Stimulated activated CD8-positive, alpha-beta memory T cell treated with anti-CD3 and anti-CD28 coated beads, Interleukin-12 subunit alpha, Interleukin-12 subunit beta, amount 100 ng/mL, for 24 hours (primary cell): ENCODE measurements around the gene TMC7.
"Not testable (repeated sequence)": the region's sequence is repeated elsewhere in the genome, so short reads cannot be mapped to it uniquely, and the experiment has no call there.

Source experiments
- DNase-seq: peaks from one replicate; pipeline ENCODE4 v3.0.0-alpha.2; 2020; ENCODE audit errors: extremely low read depth

Gene TMC7

DNA sequence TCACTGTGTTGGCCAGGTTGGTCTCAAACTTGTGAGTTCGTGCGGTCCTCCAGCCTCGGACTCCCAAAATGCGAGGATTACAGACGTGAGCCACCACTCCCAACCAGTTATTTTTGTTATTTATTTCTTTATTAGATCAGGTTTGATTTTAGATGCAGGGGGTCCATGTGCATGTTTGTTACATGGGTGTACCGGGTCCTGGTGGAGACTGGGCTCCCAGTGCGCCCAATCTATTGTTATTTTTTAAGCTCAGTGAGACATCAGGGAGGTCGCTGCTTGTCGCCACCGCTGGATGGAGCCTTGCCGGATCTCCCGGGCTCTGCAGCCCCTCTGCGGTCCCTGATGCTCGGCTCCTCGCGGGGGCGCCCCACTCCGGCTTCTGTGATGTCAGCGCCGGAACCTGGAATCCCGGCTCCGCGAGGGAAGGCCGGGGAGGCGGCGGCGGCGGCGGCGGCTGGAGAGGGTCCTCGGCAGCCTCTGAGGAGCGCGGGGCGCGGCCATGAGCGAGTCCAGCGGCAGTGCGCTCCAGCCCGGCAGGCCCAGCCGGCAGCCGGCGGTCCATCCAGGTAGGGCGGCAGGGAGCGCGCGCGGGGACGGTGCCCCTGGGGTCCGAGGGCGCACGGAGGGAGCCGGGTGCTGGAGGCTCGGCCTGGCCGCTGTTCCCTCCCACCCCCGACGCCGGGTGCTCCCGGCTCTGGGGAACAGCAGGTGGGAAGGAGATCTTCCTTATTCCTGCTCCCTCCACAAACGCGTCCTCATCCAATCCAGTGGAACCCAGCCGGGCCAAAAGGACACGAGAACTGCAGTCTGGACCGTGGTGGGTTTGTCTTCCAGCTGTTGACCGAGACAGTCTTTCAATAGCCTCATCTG is at the start of gene TMC7:
Gene TMC7 (plus strand): TSS at position 370 of the 870 bp plus-strand sequence. CDS start 130 bp downstream, at position 500.
- DNase-seq, result peak; percentile 5

DNA sequence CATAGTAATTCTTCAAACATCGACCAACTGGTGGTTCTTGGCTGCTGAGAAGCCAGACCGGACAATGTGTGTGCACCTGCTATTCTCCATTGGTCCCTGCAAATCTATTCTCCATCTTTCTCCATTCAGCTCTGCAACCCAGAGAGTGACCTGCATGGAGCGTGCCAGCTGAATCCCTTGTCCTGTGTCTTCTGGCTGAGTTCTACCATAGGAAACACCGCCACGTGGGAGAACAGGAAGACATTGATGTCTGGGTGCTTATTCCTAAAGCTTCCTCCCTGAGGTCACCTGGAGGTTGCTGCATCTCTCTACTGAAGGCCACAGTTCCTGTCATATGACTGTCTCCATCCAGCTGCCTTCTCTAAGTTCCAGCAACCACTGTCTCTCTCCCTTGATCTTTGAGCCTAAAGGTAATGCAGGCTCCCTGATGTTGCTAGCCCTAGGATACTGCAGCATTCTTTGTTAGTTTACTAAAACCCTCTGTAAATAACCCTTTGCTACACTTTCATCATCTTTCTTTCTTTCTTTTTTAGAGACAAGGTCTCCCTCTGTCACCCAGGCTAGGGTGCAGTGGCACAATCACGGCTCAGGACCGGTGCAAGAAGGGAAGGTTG is 46.9 kb upstream of the TMC7 start:
- DNase-seq, result no peak

DNA sequence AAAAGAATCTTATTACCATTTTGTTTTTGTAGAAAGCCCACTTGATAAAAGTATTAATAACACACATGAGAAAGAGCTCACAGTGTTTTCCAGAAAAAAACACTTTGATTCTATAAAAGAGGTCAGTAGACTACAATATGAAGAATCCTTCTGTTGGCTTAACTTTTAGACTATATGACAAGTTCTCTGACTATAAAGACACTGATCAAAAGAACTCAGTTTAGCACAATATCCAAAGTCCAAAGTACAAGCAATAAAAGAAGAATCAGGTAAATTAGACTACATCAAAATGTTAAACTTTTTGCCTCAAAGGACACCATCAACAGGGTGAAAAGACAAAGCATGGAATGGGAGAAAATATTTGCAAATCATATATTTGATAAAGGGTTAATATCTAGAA is 46.3 kb upstream of the TMC7 start:
- no peak for DNase-seq

DNA sequence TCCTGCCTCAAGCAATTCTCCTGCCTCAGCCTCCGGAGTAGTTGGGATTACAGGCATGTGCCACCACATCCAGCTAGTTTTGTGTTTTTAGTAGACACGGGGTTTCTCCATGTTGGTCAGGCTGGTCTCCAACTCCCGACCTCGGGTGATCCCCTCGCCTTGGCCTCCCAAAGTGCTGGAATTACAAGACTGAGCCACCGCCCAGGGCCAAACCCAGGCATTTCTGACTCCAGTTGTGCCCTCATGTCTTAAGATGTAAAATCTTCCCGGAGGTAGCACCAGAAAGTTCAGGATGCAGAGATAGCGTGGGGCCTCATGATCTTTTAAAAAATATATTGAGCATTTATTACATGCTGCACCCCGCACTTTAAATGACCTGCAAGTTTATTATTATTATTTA is 44.7 kb upstream of the TMC7 start:
- no peak for DNase-seq

DNA sequence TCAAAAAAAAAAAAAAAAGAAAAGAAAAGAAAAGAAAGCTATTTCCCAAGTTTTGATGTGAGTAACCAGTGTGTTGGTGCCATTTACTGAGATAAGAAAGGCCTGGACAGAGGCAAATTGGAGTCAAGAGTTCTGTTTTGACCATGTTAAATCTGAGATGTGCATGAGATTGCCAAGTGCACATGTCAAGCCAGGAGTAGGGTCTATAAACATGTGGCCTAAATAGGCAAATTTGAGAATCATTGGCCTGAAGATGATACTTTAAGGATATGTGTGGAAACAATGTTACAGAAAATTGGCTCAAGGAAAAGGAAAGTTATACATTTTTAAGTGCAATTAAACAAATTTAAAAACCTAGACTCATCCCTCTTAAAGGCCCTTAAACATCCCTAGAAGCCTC is 42.3 kb upstream of the TMC7 start:
- DNase-seq, result no peak

DNA sequence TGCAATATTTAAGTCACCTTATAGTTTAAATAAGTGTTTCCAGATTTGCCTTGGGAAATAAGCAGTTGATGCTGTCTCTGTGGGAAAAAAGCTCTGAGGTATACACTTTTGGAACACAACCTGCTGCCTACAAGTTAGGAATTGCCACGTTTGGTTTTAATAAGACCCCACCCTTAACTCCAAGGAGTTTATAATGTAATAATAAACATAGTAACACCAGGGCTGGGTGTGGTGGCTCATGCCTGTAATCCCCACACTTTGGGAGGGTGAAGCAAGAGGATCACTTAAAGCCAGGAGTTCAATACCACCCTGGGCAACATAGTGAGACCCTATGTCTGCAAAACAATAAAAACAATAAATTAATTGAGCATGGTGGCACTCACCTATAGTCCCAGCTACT is 41.7 kb upstream of the TMC7 start:
- no peak for DNase-seq

DNA sequence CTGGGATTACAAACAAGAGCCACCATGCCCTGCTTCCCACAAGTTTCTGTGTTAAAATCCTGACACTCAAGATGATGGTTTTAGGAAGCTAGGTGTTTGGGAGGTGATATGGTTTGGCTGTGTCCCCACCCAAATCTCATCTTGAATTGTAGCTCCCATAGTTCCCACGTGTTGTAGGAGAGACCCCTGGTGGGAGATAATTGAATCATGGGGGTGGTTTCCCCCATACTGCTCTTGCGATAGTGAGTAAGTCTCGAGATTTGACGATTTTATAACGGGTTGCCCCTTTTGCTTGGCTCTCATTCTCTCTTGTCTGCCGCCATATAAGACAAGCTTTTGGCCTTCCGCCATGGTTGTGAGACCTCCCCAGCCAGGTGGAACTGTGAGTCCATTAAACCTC is 40.3 kb upstream of the TMC7 start:
- DNase-seq, result no peak

DNA sequence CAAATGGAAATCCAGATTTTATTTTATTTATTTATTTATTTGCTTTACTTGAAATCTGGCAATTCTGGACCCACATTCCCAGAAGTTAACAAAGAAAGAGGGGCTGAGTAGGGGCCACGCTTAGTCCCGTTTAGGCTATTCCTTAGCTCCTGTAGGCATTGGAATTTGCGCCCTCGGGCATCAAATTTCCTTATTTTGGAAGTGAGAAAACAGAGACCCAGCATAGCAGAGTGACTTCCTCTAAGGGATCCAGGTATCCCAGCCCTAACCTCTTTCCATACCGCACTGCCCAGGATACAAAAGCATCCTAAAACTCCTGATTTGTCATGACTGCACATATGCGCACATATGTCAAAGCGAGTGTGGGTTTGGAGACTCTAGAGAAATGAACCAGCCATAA is 38.5 kb upstream of the TMC7 start:
- no peak for DNase-seq

DNA sequence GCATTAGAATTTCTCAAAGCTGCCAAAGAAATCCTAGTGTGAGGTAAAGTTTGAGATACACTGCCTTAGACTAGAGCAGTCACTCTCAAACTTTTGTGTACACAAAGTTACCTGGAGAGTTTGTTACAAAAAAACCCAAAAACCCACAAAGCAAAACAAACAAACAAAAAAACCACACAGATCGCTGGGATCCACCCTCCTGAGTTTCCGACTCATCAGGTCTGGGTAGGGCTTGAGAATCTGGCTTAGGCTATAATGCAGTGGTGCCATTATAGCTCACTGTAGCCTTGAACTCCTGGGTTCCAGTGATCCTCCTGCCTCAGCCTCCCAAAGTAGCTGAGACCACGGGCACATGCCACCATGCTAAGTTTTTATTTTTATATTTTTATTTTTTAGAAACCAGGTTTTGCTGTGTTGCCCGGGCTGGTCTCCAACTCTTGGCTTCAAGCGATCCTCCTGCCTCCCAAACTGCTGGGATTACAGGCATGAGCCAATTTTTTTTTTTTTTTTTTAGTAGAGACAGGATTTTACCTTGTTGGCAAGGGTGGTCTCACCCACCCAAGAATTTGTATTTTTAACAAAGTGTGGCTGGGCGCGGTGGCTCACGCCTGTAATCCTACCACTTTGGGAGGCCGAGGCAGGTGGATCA is 35.2 kb upstream of the TMC7 start:
- no peak for DNase-seq

DNA sequence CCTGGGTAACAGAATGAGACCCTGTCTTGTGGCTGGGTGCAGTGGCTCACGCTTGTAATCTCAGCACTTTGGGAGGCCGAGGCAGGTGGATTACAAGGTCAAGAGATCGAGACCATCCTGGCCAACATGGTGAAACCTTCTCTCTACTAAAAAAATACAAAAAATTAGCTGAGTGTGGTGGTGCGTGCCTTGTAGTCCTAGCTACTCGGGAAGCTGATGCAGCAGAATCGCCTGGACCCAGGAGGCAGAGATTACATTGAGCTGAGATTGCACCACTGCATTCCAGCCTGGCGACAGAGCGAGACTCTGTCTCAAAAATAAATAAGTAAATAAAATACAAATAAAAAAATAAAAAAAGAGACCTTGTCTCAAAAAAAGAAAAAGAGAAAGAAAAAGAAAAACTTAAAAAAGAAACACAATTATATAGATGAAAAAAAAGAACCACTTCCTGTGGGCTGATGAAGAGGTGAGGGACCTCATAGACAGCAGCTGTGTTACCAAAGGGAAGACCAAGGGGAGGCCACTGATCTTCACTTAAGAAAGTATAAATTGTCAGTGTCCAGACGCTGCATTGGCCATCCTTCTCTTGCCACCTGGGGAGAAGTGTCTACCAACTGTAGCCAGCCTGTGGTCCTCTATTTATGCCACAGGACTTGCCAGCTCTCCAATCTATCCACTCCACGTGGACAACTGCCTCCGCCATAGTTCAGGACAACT is 33.1 kb upstream of the TMC7 start:
- no peak for DNase-seq

DNA sequence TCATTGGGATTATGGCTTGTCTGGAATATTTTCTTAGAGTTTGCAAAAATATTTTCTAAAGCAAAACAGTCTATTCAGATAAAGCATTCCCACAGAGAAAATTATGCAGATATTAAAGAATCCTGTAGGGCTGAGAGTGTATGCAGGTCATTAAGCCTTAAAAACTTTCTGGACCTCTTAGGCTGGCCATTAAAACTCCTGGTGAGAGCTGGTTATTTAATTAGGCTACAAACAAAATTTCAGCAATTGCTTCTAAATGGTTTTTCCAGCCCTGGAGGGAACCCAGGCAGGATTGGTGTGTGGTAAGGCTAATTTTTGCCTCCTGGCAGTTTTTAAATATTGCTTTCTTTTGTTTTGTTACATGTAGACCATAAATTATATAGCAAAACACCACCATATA is 30.2 kb upstream of the TMC7 start:
- no peak for DNase-seq

DNA sequence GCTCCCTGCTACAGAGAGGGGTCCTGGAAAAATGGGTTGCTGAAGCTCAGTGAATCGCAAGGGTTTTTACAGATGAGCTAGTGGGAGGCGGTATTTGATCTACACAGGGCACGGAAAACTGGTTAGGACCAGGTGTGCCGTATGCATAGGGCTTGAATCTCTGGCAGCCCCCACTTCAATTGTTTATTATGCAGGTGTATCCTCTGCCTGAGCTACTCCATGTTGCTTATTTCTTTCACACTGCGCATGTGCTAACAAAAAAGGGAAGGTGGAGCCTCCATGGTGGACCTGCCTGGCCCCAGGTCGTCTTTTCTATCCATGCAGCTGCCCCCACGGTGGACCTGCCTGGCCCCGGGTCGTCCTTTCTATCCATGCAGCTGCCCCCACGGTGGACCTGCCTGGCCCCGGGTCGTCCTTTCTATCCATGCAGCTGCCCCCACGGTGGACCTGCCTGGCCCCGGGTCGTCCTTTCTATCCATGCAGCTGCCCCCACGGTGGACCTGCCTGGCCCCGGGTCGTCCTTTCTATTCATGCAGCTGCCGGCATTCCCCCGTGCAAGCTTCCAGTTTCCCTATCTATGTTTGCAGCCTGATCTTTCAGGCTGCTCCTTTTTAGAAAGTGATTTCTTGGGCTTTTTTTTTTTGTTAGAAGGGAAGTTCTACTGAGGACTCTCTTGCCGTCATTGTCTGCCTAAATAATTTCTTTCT is 27.7 kb upstream of the TMC7 start:
- DNase-seq, result not testable (repeated sequence)

DNA sequence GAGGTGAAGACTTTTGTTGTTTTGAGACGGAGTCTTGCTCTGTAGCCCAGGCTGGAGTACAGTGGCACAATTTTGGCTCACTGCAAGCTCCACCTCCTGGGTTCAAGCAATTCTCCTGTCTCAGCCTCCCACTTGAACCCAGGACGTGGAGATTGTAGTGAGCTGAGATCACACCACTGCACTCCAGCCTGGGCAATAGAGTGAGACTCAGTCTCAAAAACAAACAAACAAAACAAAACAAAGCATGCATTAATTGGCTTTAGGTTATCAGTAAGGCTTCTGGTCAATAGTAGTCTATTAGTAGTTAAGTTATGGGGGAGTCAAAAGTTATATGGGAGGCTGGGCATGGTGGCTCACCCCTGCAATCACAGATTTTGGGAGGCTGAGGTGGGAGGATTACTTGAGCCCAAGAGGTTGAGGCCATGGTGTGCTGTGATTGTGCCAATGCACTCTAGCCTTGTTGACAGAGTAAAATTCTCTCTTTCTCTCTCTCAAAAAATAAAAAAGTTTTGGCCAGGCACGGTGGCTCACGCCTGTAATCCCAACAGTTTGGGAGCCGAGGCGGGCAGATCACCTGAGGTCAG is 27.0 kb upstream of the TMC7 start:
- not testable (repeated sequence) for DNase-seq

DNA sequence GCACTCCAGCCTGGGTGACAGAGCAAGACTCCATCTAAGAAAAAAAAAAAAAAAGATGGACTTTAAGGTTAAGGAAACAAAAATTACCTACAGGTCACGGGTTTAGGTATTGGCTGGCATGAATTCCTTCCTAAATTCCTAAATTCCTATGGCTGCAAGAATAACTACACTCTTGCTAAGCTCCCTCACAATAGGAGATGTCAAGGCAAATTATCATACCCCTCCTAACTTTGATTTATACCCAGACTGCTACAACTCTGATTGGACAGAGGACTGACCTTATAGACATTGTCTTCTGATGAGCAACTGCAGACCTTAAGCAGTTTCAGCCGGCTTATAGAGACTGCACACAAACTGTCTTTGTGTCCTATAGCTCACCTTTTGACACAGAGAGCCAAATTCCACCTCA is 25.1 kb upstream of the TMC7 start:
- DNase-seq, result no peak

DNA sequence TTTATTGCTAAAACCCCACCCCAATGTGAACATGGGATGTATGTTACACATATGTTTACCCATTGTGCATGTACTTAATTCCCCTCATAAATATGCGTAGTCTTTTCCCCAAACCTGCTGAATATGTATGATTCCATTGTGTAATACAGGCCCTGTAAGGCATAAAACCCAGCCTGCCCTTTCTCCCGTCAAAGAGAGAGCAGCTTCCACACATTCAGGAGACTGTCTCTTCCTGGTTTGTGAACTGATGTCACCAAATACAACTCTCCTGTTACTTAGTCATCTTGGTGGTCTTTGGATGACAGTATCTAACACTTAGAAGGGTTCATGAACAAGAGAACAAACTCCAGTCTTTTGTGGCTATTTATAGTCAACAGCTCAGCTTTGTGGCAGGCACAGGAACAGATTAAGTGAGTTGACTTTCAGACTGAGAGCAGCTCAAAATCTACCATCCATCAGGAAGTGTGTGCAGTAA is 24.7 kb upstream of the TMC7 start:
- no peak for DNase-seq

DNA sequence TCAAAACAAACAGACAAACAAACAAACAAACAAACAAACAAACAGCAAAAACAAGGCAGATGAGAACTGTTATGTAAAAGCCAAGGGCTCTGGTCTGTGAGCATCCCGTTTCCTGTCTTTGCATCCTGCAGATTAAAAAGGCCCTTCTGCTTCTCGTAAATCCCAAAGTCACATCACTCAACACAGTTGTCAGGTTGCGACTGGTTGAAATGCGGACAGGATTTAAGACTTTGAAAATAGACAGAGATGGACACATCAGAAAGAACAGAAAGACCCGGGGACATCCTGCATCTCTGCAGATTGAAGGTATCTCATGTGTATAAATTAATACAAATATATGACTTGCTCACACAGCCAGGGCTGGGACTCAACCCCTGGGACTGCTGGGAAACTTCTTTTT is 18.2 kb upstream of the TMC7 start:
- DNase-seq, result no peak

DNA sequence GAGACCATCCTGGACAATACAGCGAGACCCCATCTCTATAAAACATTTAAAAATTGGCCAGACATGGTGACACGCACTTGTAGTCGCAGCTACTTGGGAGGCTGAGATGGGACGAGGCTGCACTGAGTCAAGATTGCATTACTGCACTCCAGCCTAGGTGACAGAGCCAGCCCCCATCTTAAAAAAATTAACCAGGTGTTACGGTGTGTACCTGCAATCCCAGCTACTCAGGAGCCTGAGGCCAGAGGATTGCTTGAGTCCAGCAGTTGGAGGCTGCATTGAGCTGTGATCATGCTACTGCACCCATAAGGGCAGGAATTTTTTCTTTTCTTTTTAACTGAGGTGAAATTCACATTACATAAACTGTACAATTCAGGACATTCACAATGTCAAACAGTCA is 16.9 kb upstream of the TMC7 start:
- no peak for DNase-seq

DNA sequence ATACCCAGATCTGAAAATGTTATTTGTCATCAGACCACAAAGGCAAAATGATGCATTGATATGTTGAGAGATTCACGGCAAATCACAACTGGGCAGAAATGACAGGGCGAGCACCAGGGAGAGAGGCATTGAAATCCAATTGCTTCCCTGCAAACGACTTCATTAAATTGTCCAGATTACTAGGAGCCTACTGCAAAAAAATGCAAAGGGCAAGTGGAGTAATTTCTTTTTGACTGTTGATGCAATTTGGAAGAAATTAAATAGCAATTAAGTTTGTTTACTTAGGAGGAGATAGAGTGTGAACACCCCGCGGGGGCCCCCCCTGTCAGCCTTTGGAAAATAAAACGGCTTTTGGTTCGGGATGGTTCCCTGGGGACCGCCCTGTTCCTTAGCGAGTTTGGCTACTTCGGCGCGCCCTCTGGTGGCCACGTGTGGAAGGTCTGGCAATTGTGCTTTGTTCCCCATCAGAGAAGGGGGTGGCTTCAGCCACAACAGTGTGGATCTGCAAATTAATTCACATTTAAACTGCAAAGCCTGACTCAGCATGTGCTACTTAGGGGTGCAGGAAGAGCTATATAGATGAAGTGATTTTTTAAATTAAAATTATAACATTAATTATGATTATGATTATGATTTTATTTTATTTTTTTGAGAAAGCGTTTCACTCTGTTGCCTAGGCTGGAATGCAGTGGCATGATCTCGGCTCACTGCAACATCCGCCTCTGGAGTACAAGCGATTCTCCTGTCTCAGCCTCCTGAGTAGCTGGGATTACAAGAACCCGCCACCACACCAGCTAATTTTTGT is 14.5 kb upstream of the TMC7 start:
- peak; percentile 36 for DNase-seq

DNA sequence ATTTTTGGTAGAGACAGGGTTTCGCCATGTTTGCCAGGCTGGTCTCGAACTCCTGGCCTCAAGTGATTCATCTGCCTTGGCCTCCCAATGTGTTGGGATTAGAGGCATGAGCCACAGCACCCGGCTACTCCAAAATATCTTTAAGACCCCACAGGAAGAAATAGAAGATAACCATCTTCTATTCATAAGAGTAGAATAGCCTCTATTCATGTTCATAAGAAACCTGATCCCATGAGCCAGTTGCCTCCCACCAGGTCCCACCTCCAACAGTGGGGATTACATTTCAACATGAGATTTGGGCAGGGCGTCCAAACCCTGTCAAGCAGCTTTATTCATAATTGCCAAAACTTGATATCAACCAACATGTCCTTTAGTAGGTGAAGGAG is 13.9 kb upstream of the TMC7 start:
- DNase-seq, result no peak

DNA sequence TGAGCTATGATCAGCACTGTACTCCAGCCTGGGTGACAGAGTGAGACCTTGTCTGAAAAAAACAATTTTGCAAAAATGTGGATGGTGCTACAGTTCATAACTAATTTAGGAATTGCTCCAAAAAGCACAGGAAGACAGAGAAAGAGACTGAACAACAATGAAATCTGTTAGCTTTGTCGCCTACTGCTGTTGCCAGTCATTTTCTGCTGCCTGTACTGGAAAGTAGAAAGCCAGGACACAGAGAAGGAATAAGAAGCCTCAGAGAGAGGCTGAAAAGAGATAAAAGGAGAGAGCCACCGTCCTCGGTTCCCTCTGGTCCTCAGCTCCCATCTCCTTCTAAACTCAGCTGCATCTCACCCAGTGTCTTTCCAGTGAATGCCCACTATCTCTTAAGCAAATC is 8.6 kb upstream of the TMC7 start:
- no peak for DNase-seq
